Measurements from ENCODE around the gene SUCO.

The SUCO gene

DNA sequence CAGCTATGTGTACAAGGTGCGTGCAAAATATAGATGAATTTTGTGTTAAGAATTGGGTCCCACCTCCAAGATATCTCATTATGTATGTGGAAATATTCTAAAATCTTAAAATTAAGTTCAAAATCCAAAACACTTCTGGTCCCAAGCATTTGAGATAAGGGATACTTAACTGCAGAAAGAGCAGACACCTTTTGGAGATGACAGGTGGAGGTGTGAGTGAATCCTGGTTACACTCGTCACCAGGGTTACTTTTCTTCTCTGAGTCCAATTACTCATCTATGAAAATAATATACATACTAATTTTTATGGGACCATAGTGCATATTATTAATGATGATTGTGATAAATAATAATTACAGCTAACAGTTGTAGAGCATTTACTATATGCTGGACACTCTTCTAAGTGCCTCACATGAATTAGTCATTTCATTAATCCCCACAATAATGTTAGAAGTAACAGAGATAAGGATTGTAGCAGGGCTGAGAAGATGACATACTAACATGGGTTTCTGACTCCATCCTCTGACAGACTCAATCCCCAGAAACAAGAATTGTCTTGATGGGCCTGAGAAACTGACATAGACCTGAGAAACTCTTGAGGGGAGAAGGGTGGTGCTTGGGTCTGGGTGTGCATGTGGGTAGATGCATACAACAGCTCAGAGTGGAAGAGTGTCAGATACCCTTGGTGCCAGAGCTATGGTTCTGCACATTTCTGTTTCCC lies 117.7 kb downstream of the SUCO start:
- DNase-seq, result no peak

DNA sequence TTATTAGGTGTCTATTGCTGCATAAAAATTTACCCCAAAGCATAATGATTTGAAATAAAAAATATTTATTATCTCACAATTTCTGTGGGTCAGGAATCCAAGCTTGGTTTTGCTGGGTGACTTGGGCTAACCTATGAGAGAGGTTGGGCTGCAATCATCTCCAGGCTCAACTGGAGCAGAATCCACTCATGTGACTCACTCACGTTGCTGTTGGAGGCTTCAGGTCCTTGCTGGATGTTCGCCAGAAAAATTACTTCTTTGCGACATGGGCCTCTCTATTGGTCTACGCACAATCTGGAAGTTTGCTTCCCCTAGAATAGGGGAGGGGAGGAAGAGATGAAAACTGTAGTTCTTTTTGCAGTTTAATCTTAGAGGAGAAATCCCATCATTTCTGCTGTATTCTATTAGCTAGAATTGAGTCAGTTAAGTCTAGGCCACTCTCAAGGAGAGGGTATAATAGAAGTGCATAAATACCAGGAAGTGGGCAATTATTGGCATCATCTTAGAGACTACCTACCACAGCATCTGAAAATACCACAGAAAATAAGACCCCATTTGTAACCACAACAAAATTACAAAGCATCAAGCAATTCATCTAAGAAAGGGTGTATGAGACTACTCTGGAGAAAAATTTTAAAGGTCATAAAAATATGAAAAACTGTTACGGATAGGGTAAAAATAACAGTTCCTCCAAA lies 120.2 kb downstream of the SUCO start:
- DNase-seq, result no peak

DNA sequence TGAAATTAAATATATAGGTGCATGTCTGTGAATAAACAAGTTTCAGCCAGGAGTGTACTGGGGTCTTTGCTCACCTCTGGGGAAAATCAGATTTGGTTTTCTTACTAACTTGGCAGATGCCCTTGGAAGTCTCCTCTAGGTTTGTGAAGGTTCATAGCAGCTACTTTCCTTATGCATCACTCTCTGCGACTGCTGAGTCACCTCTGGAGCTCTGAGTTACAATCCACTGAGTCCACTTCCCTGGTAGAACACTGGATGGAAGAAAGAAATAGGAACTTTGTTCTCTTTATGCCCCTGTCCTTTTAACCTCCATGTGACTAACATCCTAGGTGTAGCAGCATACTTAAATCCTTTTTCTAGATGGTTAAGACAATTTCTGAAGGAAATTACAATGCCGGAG lies 121.6 kb downstream of the SUCO start:
- DNase-seq, result no peak

DNA sequence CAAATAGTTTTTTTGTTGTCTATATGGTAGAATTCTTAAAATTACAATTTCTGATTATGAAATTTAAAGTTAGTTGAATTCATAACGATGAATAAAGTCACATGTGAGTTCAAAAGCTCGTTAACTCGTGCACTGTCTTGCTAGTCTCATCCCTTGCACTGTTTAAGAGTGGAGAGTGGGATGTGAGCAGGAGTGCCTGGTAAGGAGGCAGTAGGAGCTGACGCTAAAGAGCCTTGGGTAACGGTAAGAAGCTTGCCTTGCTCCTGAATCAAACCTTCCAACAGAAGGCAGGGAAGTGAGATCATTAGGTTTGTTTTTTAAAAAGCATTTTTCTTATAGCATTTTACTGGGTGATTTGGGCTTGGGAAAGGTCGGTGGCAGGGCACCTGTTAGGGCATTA lies 123.6 kb downstream of the SUCO start:
- DNase-seq, result no peak

DNA sequence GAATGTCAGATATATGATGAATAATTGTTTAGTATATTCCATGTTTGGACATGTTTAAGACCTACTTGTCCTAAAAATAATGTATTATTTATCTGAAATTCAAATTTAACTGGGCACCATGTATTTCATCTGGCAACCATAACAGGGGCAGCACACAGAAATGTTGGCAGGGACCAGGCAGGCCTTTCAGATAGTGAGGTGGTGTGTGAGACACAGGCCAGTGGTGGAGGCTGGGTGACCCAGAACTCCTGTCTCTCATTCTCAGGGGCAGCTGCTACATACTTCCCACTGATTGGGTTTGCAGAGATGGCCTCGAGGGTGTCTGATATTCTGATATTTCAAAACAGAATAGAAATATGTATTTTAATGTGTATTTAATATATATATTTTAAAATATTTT lies 124.6 kb downstream of the SUCO start:
- no peak for DNase-seq

DNA sequence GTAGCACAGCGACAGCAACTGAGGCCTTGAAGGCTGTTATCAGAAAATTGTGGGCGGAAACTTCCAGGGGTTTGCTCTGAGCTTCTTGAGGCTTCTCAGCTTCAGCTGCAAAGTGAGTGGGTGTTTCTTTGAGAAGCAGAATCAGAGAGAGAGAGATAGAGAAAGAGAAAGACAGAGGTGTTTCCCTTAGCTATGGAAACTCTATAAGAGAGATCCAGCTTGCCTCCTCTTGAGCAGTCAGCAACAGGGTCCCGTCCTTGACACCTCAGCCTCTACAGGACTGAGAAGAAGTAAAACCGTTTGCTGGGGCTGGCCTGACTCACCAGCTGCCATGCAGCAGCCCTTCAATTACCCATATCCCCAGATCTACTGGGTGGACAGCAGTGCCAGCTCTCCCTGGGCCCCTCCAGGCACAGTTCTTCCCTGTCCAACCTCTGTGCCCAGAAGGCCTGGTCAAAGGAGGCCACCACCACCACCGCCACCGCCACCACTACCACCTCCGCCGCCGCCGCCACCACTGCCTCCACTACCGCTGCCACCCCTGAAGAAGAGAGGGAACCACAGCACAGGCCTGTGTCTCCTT lies 126.0 kb downstream of the SUCO start, which contains the start of gene FASLG:
FASLG (plus strand) TSS at position 233 of the 583 bp plus-strand sequence; CDS start at position 332, 99 bp downstream.
- no peak for DNase-seq

DNA sequence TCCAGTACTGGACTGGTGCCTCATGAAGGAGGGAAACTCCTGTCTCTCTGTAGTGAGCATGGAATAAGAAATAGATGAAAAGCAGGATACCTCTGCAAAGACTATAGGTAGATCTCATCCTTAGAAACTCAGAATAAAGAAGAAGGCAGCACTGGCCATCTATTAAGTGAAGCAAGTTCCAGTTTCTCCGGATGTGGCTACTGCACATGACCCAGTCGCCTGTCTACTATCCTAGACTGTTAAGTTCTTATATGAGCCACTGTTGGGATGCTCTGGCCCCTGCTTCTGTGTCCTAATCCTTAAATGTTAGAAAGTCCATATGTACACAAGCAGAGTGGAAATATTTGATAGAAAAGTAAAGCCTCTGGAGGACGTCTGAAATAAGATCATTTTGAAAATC lies 128.2 kb downstream of the SUCO start:
- no peak for DNase-seq

Measured in NCI-H1694 (cell line).